HCT116 (cell line): Measurements from ENCODE around the gene CHSY3. TPM values are rescaled to one million over a fixed set of nuclear protein-coding genes. Genes with fewer than 3 reads are reported as not detected.

Source experiments
- ATAC-seq: fragments of 200-7000 bp; cut with Tn5 transposase; 2 replicates; pipeline ENCODE4 v1.9.1; 2020; ENCODE audit warnings: mild to moderate bottlenecking, moderate library complexity
- BruUV-seq: library from RNA; stranded (reverse); fragments of 400-500 nt; replicated peaks from 2 replicates; lab custom pipeline; 2021; lab: Mats Ljungman, UMichigan
- CTCF ChIA-PET: fragments of 300-600 bp; sonication (Branson Sonifier 250); formaldehyde crosslinking; loops from one replicate; lab custom pipeline; 2021; ENCODE audit warnings: antibody characterized with exemption; lab: Charles Lee
- POLR2A ChIA-PET: fragments of 300-600, 350-600 bp; sonication (Branson Sonifier 250); formaldehyde crosslinking; loops from one replicate; lab custom pipeline; 2021; ENCODE audit warnings: antibody characterized with exemption; lab: Charles Lee
- RAD21 ChIA-PET, 2 experiments: fragments of 300-600 bp; sonication (Branson Sonifier 250); formaldehyde crosslinking; loops; one replicate each; lab custom pipeline; 2023; ENCODE audit warnings: low total read pairs in 2 of 2; ENCODE audit not compliant: uncharacterized antibody in 2 of 2, unreplicated experiment in 2 of 2, low non-redundant PET in 1 of 2; lab: Charles Lee
- DNase-seq: peaks from one replicate; pipeline ENCODE4 v3.0.0-alpha.2; 2010; ENCODE audit warnings: low read depth, low spot score
- H2AFZ ChIP-seq: fragments of 200-600 bp; shearing (Covaris generic), sonication (generic); 2 replicates; pipeline ENCODE4 v1.6.1; 2017; ENCODE audit warnings: low read depth, mixed run types, mixed read lengths, antibody characterized with exemption, low read length; ENCODE audit not compliant: poor library complexity, severe bottlenecking
- H3K27ac ChIP-seq: 2 replicates; pipeline ENCODE4 v1.5.1; 2012; ENCODE audit warnings: low read depth, low read length
- H3K27me3 ChIP-seq: fragments of 200-600 bp; sonication (generic); 2 replicates; pipeline ENCODE4 v1.6.1; 2016; ENCODE audit warnings: mixed run types, low read length, mixed read lengths; ENCODE audit not compliant: insufficient read depth
- H3K36me3 ChIP-seq, 2 experiments: fragments of 200-500 bp in 1 of 2; fragments of 200-600 bp in 1 of 2; sonication (Bioruptor generic) in 1 of 2; sonication (generic) in 1 of 2; 2 replicates each; pipeline versions ENCODE4 v1.5.1 to v1.6.1; 2014 to 2016; ENCODE audit warnings: low read length in 2 of 2, inconsistent platforms in 1 of 2, mixed read lengths in 1 of 2, mixed run types in 1 of 2; ENCODE audit not compliant: insufficient read depth in 2 of 2, control insufficient read depth in 1 of 2
- H3K4me1 ChIP-seq, 2 experiments: fragments of 200-600 bp in 1 of 2; sonication (generic) in 1 of 2; 2 replicates each; pipeline versions ENCODE4 v1.5.1 to v1.6.1; 2012 to 2017; ENCODE audit warnings: low read length in 2 of 2, inconsistent platforms in 1 of 2, mild to moderate bottlenecking in 1 of 2, mixed read lengths in 1 of 2, mixed run types in 1 of 2, moderate library complexity in 1 of 2; ENCODE audit not compliant: insufficient read depth in 2 of 2, control insufficient read depth in 1 of 2
- H3K4me2 ChIP-seq: fragments of 200-600 bp; sonication (generic); 2 replicates; pipeline ENCODE4 v1.6.1; 2017; ENCODE audit warnings: mixed run types, low read length, mixed read lengths
- H3K4me3 ChIP-seq, 2 experiments: fragments of 200-600 bp in 1 of 2; sonication (generic) in 1 of 2; replicated peaks in 1 of 2; 2 replicates each; pipeline ENCODE4 v1.5.1; 2011 to 2016; ENCODE audit warnings: low read length in 2 of 2, control low read depth in 1 of 2, low read depth in 1 of 2, mild to moderate bottlenecking in 1 of 2, mixed read lengths in 1 of 2, mixed run types in 1 of 2
- H3K79me2 ChIP-seq: fragments of 200-600 bp; sonication (generic); 2 replicates; pipeline ENCODE4 v1.6.1; 2017; ENCODE audit warnings: mild to moderate bottlenecking, mixed run types, low read length, moderate library complexity, mixed read lengths; ENCODE audit not compliant: insufficient read depth
- H3K9ac ChIP-seq: fragments of 200-600 bp; sonication (generic); 2 replicates; pipeline ENCODE4 v1.6.1; 2016; ENCODE audit warnings: low read length, mixed read lengths
- H3K9me2 ChIP-seq: fragments of 200-600 bp; sonication (generic), shearing (Covaris generic); 2 replicates; pipeline ENCODE4 v1.6.1; 2017; ENCODE audit warnings: mixed run types, mild to moderate bottlenecking, moderate library complexity; ENCODE audit not compliant: insufficient read depth
- H3K9me3 ChIP-seq, 2 experiments: fragments of 200-500 bp in 1 of 2; fragments of 200-600 bp in 1 of 2; sonication (Bioruptor generic) in 1 of 2; sonication (generic) in 1 of 2; 2 replicates each; pipeline ENCODE4 v1.6.1; 2014 to 2017; ENCODE audit warnings: low read length in 2 of 2, mixed read lengths in 2 of 2, inconsistent platforms in 1 of 2, low read depth in 1 of 2, mild to moderate bottlenecking in 1 of 2, mixed run types in 1 of 2, moderate library complexity in 1 of 2; ENCODE audit not compliant: control insufficient read depth in 1 of 2, insufficient read depth in 1 of 2
- H4K20me1 ChIP-seq: fragments of 200-600 bp; sonication (generic), shearing (Covaris generic); 2 replicates; pipeline ENCODE4 v1.6.1; 2017; ENCODE audit warnings: mixed run types, mild to moderate bottlenecking, moderate library complexity; ENCODE audit not compliant: insufficient read depth
- CBX3 ChIP-seq: IDR thresholded peaks from 2 replicates; pipeline ENCODE4 v1.6.1; 2012; ENCODE audit warnings: low read depth
- CEBPB ChIP-seq: IDR thresholded peaks from 2 replicates; pipeline ENCODE4 v1.6.1; 2012; ENCODE audit warnings: low read depth
- CTCF ChIP-seq, 3 experiments: fragments of 200-600 bp in 1 of 3; sonication (generic) in 1 of 3; IDR thresholded peaks in 2 of 3; conservative IDR thresholded peaks in 1 of 3; 2 replicates each; pipeline ENCODE4 v1.5.1; 2012 to 2017; ENCODE audit warnings: low read depth in 2 of 3, low read length in 2 of 3, antibody characterized with exemption in 1 of 3, borderline replicate concordance in 1 of 3, control low read depth in 1 of 3, mild to moderate bottlenecking in 1 of 3, mixed read lengths in 1 of 3, mixed run types in 1 of 3, moderate library complexity in 1 of 3; ENCODE audit not compliant: insufficient read depth in 1 of 3
- EGR1 ChIP-seq: IDR thresholded peaks from 2 replicates; pipeline ENCODE4 v1.6.1; 2012; ENCODE audit warnings: low read depth
- ELF1 ChIP-seq: IDR thresholded peaks from 2 replicates; pipeline ENCODE4 v1.6.1; 2012; ENCODE audit warnings: low read depth, borderline replicate concordance
- EZH2 ChIP-seq: fragments of 200-600 bp; sonication (generic); IDR thresholded peaks from 2 replicates; pipeline ENCODE4 v1.6.1; 2017; ENCODE audit warnings: antibody characterized with exemption, mixed run types
- FOSL1 ChIP-seq: IDR thresholded peaks from 2 replicates; pipeline ENCODE4 v1.6.1; 2012; ENCODE audit warnings: low read depth
- MAX ChIP-seq: IDR thresholded peaks from 2 replicates; pipeline ENCODE4 v1.6.1; 2012
- RAD21 ChIP-seq: IDR thresholded peaks from 2 replicates; pipeline ENCODE4 v1.6.1; 2012; ENCODE audit warnings: low read depth, mild to moderate bottlenecking
- REST ChIP-seq: IDR thresholded peaks from 2 replicates; pipeline ENCODE4 v1.6.1; 2012; ENCODE audit warnings: low read depth
- SIN3A ChIP-seq: IDR thresholded peaks from 2 replicates; pipeline ENCODE4 v1.6.1; 2012; ENCODE audit warnings: low read depth
- SRF ChIP-seq: IDR thresholded peaks from 2 replicates; pipeline ENCODE4 v1.6.1; 2012; ENCODE audit warnings: low read depth
- TCF7L2 ChIP-seq: IDR thresholded peaks from 2 replicates; pipeline ENCODE4 v1.7.0; 2011; ENCODE audit warnings: borderline replicate concordance, inconsistent platforms; ENCODE audit not compliant: insufficient read depth, insufficient read length; ENCODE audit errors: extremely low read depth
- ZBTB33 ChIP-seq: IDR thresholded peaks from 2 replicates; pipeline ENCODE4 v1.6.1; 2011; ENCODE audit warnings: mild to moderate bottlenecking, low read length, moderate library complexity; ENCODE audit not compliant: insufficient replicate concordance; ENCODE audit errors: extremely low read depth
- intact Hi-C: fragments of 100-400 bp; cut with micrococcal nuclease; formaldehyde crosslinking; loops from 2 replicates; pipeline ENCODE4 v1.10.0; 2022
- total RNA-seq: library from RNA; stranded (reverse); gene quantifications from one replicate; pipeline ENCODE4 v1.2.1, GENCODE V29; 2021; ENCODE audit not compliant: unreplicated experiment

CHSY3 gene
- total RNA-seq, 1 experiment from 2014 or later: 2.3 TPM

GRCh38 chr5:130090569-130091270 lies 186.5 kb downstream of the CHSY3 start:
- no TSS peak for BruUV-seq
- no peaks in the 10 kb centered on the region for H3K27me3 ChIP-seq
- no peak overlapping the region for H2AFZ ChIP-seq
- H3K36me3 ChIP-seq: no peaks in the 10 kb centered on the region
- no peaks in the 10 kb centered on the region for H3K79me2 ChIP-seq
- no peak overlapping the region for H3K4me3 ChIP-seq
- H3K9ac ChIP-seq: no peak overlapping the region
- intact Hi-C loops: no loop called here
- no peak overlapping the region for H3K27ac ChIP-seq
- CTCF ChIA-PET: no interaction called here
- H4K20me1 ChIP-seq: no peaks in the 10 kb centered on the region
- no peaks in the 10 kb centered on the region for H3K9me3 ChIP-seq
- H3K4me1 ChIP-seq: no peaks in the 10 kb centered on the region
- no peak for DNase-seq
- H3K9me2 ChIP-seq: no peaks in the 10 kb centered on the region
- POLR2A ChIA-PET: no interaction called here
- no peak for TF ChIP-seq TCF7L2
- TF ChIP-seq CEBPB: no peak
- no peak for TF ChIP-seq RAD21
- no peak for TF ChIP-seq REST
- no peak for TF ChIP-seq CBX3
- TF ChIP-seq ZBTB33: no peak
- TF ChIP-seq SIN3A: no peak
- TF ChIP-seq EGR1: no peak
- no peak for TF ChIP-seq SRF
- no peak for TF ChIP-seq EZH2
- no peak for TF ChIP-seq MAX
- TF ChIP-seq CTCF (IDR thresholded peaks at IDR 0.05 in 2 of 3, conservative IDR thresholded peaks at IDR 0.05 in 1 of 3; ENCODE audit: borderline replicate concordance in 1 of 3, insufficient read depth in 1 of 3, low read depth in 2 of 3, low read length in 2 of 3): no peak
- no peak for TF ChIP-seq ELF1
- TF ChIP-seq FOSL1: no peak
- no peak for ATAC-seq
- H3K4me2 ChIP-seq: no peak overlapping the region
- RAD21 ChIA-PET: no interaction called here
